Peyer's patch (tissue), 4 donors: Measurements from ENCODE around the gene RAI14.
"Not testable (repeated sequence)": the region's sequence is repeated elsewhere in the genome, so short reads cannot be mapped to it uniquely, and the experiment has no call there.

Source experiments
- CTCF ChIP-seq, 6 experiments: fragments of 450-650 bp in 4 of 6; fragments of 200-600 bp in 2 of 6; sonication (generic) in 1 of 6; IDR thresholded peaks; one replicate each; pipeline ENCODE4 v1.5.1; 2017 to 2019; ENCODE audit warnings: antibody characterized with exemption in 6 of 6, mild to moderate bottlenecking in 3 of 6, moderate library complexity in 1 of 6
- POLR2A ChIP-seq, 2 donors: fragments of 450-650 bp; IDR thresholded peaks; one replicate each; pipeline ENCODE4 v1.5.1; 2017; ENCODE audit warnings: antibody characterized with exemption in 2 of 2, mild to moderate bottlenecking in 2 of 2, moderate library complexity in 2 of 2

GRCh38 chr5:34753236-34753635 is 97.1 kb downstream of the RAI14 start:
- not testable (repeated sequence) for TF ChIP-seq CTCF, POLR2A (IDR thresholded peaks at IDR 0.05)
